ENCODE results near the gene GPSM1.

Gene GPSM1

DNA sequence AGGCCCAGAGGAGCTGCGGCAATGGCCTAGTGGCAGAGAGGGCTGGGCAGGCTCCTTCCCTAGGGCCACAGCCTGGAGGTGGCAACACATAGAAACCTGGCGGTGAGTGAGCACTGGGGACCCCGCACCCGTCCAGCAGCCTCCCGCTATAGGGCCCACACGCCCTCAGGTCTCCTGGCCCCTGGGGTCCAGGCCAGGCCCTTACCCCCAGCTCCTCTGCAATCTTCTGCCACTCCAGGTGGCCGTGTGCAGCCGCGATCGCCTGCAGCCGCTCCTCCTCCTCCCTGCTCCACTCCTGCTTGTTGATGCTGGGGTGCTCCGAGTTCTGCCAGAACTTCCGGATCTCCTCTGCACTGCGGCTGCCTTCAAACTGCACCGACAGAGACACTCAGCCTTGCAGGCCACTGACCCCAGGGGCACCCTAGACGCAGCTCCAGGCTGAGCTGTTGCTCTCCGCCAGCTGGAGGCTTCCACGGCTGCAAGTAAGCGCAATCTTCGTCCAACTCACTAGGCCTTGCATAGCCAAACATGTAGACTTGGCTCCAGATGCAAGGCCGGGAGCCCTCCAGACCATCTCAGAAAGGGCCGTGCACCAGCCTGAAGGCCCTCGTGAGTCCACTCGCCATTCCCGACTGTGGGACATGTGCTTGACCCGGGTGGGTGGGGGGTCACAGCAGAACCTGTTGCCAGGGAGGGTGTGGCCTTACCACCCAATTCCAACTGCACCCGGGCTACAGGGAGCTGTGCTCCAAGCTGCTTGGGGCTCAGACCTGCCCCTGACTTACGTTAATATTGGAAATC lies 64.6 kb downstream of the GPSM1 start:
- no peak overlapping the region for H3K27ac ChIP-seq (ENCODE audit: low read length)
- H3K9ac ChIP-seq (ENCODE audit: low read depth, low read length) = no peak overlapping the region
- no peak overlapping the region for H3K4me2 ChIP-seq (ENCODE audit: insufficient read depth, low read length)
- H4K20me1 ChIP-seq (ENCODE audit: insufficient read depth, low read length) = peaks cover 12% of the 10 kb centered on the region; the same call in 1 of the 2 replicates
- ATAC-seq (ENCODE audit: insufficient read depth, low read depth) = no peak
- DNase-seq = no peak
- no peak overlapping the region for H2AFZ ChIP-seq (ENCODE audit: low read depth, low read length)
- H3K9me3 ChIP-seq (ENCODE audit: insufficient read depth, low read length, severe bottlenecking) = no peaks in the 10 kb centered on the region
- no peaks in the 10 kb centered on the region for H3K27me3 ChIP-seq (ENCODE audit: insufficient read depth, low read length, poor library complexity)
- no peaks in the 10 kb centered on the region for H3K79me2 ChIP-seq (ENCODE audit: insufficient read depth, low read length)
- TF ChIP-seq CTCF (IDR thresholded peaks at IDR 0.05; ENCODE audit: borderline replicate concordance, extremely low read depth, low read length, poor library complexity, severe bottlenecking) (no peak), EZH2 (IDR thresholded peaks at IDR 0.05; ENCODE audit: borderline replicate concordance, low read depth, low read length, severe bottlenecking) (no peak)
- H3K4me3 ChIP-seq (ENCODE audit: low read depth in 1 of 2, low read length in 2 of 2) = no peak overlapping the region
- peaks cover 83% of the 10 kb centered on the region for H3K36me3 ChIP-seq (ENCODE audit: insufficient read depth, low read length)
- no peaks in the 10 kb centered on the region for H3K4me1 ChIP-seq (ENCODE audit: insufficient read depth, low read length)

DNA sequence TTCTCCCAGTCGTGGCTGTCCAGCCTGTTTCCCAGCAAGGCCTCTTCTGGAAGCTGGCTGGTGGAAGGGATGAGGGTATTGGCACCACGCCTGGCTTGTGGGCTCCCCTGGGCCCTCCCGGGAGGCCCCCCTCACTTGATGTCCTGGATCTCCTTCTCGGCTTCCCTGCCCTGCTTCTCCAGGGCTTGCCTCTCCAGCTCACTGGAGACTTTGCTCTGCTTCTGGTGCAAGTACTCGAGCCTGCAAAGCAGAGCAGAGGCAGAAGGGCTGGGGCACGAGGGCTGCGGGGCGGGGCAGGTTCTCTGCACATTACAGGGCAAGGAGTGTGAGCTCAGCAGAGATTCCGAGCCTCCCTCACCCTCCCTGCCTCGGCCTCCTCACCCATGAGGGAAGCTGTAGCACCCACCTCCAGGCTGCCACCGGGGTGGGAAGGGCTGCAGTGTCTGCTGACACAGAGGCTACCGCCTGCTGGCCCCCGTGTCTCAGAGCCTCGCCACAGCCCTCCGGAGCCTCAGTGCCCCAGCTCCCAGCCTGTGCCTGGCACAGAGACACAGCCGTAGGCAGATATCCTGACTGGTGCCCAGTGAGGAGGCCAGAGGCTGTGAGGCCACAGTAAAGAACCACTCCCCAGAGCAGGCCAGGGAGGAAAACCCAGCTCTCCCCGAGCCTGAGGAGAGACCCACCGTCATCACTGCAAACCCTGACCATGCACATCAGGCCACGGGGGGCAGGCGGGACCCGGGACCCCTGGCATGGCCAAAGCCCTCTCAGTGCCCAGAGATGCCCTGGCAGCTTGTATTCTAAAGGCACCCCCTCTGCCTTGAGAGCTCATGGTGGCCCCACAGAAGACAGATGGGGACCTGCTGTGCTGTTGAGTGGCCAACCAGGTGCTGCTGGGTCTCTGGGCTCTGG lies 65.5 kb downstream of the GPSM1 start:
- no peaks in the 10 kb centered on the region for H3K4me1 ChIP-seq (ENCODE audit: insufficient read depth, low read length)
- H3K4me3 ChIP-seq (ENCODE audit: low read depth in 1 of 2, low read length in 2 of 2) = no peak overlapping the region
- no peak for DNase-seq
- no peak overlapping the region for H3K9ac ChIP-seq (ENCODE audit: low read depth, low read length)
- no peak overlapping the region for H3K4me2 ChIP-seq (ENCODE audit: insufficient read depth, low read length)
- H3K36me3 ChIP-seq (ENCODE audit: insufficient read depth, low read length) = peaks cover 81% of the 10 kb centered on the region
- peaks cover 5% of the 10 kb centered on the region; the same call in 1 of the 2 replicates for H3K79me2 ChIP-seq (ENCODE audit: insufficient read depth, low read length)
- no peak overlapping the region for H2AFZ ChIP-seq (ENCODE audit: low read depth, low read length)
- no peaks in the 10 kb centered on the region for H3K9me3 ChIP-seq (ENCODE audit: insufficient read depth, low read length, severe bottlenecking)
- TF ChIP-seq EZH2 (IDR thresholded peaks at IDR 0.05; ENCODE audit: borderline replicate concordance, low read depth, low read length, severe bottlenecking) = no peak
- TF ChIP-seq CTCF (IDR thresholded peaks at IDR 0.05; ENCODE audit: borderline replicate concordance, extremely low read depth, low read length, poor library complexity, severe bottlenecking) = no peak
- no peak for ATAC-seq (ENCODE audit: insufficient read depth, low read depth)
- no peak overlapping the region for H3K27ac ChIP-seq (ENCODE audit: low read length)
- H4K20me1 ChIP-seq (ENCODE audit: insufficient read depth, low read length) = peaks cover 11% of the 10 kb centered on the region; the same call in 1 of the 2 replicates
- H3K27me3 ChIP-seq (ENCODE audit: insufficient read depth, low read length, poor library complexity) = no peaks in the 10 kb centered on the region

DNA sequence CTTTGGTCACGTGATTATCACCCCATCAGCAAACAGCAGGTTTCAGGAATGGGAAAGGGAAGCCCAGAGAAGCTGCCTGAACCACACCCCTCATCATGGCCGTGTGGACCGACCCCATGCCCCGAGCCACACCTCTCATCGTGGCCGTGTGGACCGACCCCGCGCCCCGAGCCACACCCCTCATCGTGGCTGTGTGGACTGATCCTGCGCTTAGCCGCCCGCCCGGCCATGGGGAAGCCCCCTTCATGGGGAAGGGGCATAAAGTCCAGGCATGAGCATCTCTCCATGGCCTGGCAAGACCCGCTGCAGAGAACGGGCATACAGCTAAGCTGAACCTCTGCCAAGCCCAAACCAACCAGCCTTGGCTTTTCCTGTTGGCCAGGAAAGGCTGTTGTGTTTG lies 66.2 kb downstream of the GPSM1 start:
- Histone ChIP-seq H3K4me1 (ENCODE audit: insufficient read depth, low read length) (peaks cover 6% of the 10 kb centered on the region), H3K36me3 (ENCODE audit: insufficient read depth, low read length) (peaks cover 82% of the 10 kb centered on the region), H3K79me2 (ENCODE audit: insufficient read depth, low read length) (peaks cover 11% of the 10 kb centered on the region), H3K4me2 (ENCODE audit: insufficient read depth, low read length) (no peak overlapping the region), H3K27me3 (ENCODE audit: insufficient read depth, low read length, poor library complexity) (no peaks in the 10 kb centered on the region), H3K27ac (ENCODE audit: low read length) (no peak overlapping the region), H2AFZ (ENCODE audit: low read depth, low read length) (no peak overlapping the region), H4K20me1 (ENCODE audit: insufficient read depth, low read length) (peaks cover 14% of the 10 kb centered on the region), H3K4me3 (ENCODE audit: low read depth in 1 of 2, low read length in 2 of 2) (no peak overlapping the region), H3K9me3 (ENCODE audit: insufficient read depth, low read length, severe bottlenecking) (no peaks in the 10 kb centered on the region), H3K9ac (ENCODE audit: low read depth, low read length) (no peak overlapping the region)
- ATAC-seq (ENCODE audit: insufficient read depth, low read depth) (no peak), DNase-seq (no peak)
- TF ChIP-seq CTCF (IDR thresholded peaks at IDR 0.05; ENCODE audit: borderline replicate concordance, extremely low read depth, low read length, poor library complexity, severe bottlenecking) = no peak
- TF ChIP-seq EZH2 (IDR thresholded peaks at IDR 0.05; ENCODE audit: borderline replicate concordance, low read depth, low read length, severe bottlenecking) = no peak

All from DND-41 (cell line).